ENCODE data around the gene TGFBR3L. TPM values are rescaled to one million over a fixed set of nuclear protein-coding genes. Genes with fewer than 3 reads are reported as not detected.

TGFBR3L gene
- total and polyA plus RNA-seq, 2 experiments from 2014 or later = 1.7 to 7.0 TPM

- peak; percentile 8 for ATAC-seq
Measured at GRCh38 chr19:7926021-7926726, 11.5 kb downstream of the TGFBR3L start, which contains the start of gene CTXN1. Gene CTXN1, minus strand, starts transcription at chr19:7926135. Its CDS starts 597 bp downstream, at chr19:7925538.

GRCh38 chr19:7926727-7927604 lies 12.3 kb downstream of the TGFBR3L start:
- no peaks in the 10 kb centered on the region for H3K27me3 ChIP-seq (ENCODE audit: insufficient read depth)
- peaks cover 26% of the 10 kb centered on the region for H3F3A ChIP-seq (replicated peaks; ENCODE audit: low read depth)
- DNase-seq (ENCODE audit: low spot score) (no peak), ATAC-seq (no peak)
- peak overlapping the region; percentile 57; the same call in 1 of the 2 replicates for H3K4me3 ChIP-seq
- no peaks in the 10 kb centered on the region for H3K79me2 ChIP-seq (replicated peaks; ENCODE audit: insufficient read depth)
- H3K4me2 ChIP-seq = peak overlapping the region; percentile 90; the same call in 1 of the 2 replicates
- H3K9me2 ChIP-seq (ENCODE audit: insufficient read depth) = no peaks in the 10 kb centered on the region
- Mint-ChIP-seq H3K4me1 (peaks cover 4% of the 10 kb centered on the region), H3K4me3 (peak overlapping the region; percentile 78), H3K27ac (peak overlapping the region; percentile 56; the same call in 1 of the 2 replicates), H3K9me3 (no peaks in the 10 kb centered on the region), H3K36me3 (ENCODE audit: low read depth) (peaks cover 34% of the 10 kb centered on the region), H3K27me3 (ENCODE audit: insufficient read depth, low read depth, poor library complexity) (peaks cover 21% of the 10 kb centered on the region)
- peaks cover 6% of the 10 kb centered on the region; the same call in 1 of the 2 replicates for H4K20me1 ChIP-seq (replicated peaks; ENCODE audit: insufficient read depth)
- H3K4me1 ChIP-seq (ENCODE audit: insufficient read depth) = peaks cover 4% of the 10 kb centered on the region; the same call in 1 of the 2 replicates
- H3K36me3 ChIP-seq (ENCODE audit: insufficient read depth) = no peaks in the 10 kb centered on the region; the same call in 1 of the 2 replicates
- H2AFZ ChIP-seq = no peak overlapping the region
- no peak overlapping the region for H3K27ac ChIP-seq (ENCODE audit: low read depth)
- TF ChIP-seq ZNF462 (CRISPR knock-in tag; IDR thresholded peaks at IDR 0.05) = no peak
- no peak for TF ChIP-seq NANOG (IDR thresholded peaks at IDR 0.05; ENCODE audit: borderline replicate concordance)
- TF ChIP-seq ZNF114 (CRISPR knock-in tag; IDR thresholded peaks at IDR 0.05) = no peak
- no peak for TF ChIP-seq EZH2phosphoT487 (IDR thresholded peaks at IDR 0.05; ENCODE audit: unreplicated experiment)
- TF ChIP-seq JUNB (IDR thresholded peaks at IDR 0.05; ENCODE audit: unreplicated experiment) = no peak
- no peak for TF ChIP-seq CTCF (conservative IDR thresholded peaks at IDR 0.05; ENCODE audit: low read depth in 2 of 2)
- no peak for TF ChIP-seq CREB1 (CRISPR knock-in tag; IDR thresholded peaks at IDR 0.05; ENCODE audit: low read depth)
- no peak for TF ChIP-seq POLR2AphosphoS5 (IDR thresholded peaks at IDR 0.05; ENCODE audit: low read depth)
- no peak for TF ChIP-seq STAT1 (IDR thresholded peaks at IDR 0.05; ENCODE audit: unreplicated experiment)

More at GRCh38 chr19:7926021-7926726, 11.5 kb downstream of the TGFBR3L start, which contains the start of gene CTXN1:
- Histone ChIP-seq H3K9me2 (ENCODE audit: insufficient read depth) (no peaks in the 10 kb centered on the region), H3F3A (replicated peaks; ENCODE audit: low read depth) (peaks cover 31% of the 10 kb centered on the region), H3K27me3 (ENCODE audit: insufficient read depth) (no peaks in the 10 kb centered on the region), H2AFZ (no peak within 1 kb of the TSS), H3K79me2 (replicated peaks; ENCODE audit: insufficient read depth) (no peaks in the 10 kb centered on the region), H3K36me3 (ENCODE audit: insufficient read depth) (no peaks in the 10 kb centered on the region; the same call in 1 of the 2 replicates), H3K4me1 (ENCODE audit: insufficient read depth) (peaks cover 4% of the 10 kb centered on the region; the same call in 1 of the 2 replicates), H3K4me2 (peak within 1 kb of the TSS; percentile 90), H3K4me3 (peak within 1 kb of the TSS; percentile 61), H3K27ac (ENCODE audit: low read depth) (no peak within 1 kb of the TSS), H4K20me1 (replicated peaks; ENCODE audit: insufficient read depth) (peaks cover 14% of the 10 kb centered on the region; the same call in 1 of the 2 replicates)
- DNase-seq (ENCODE audit: low spot score) = peak; percentile 71
- Mint-ChIP-seq H3K27ac (peak within 1 kb of the TSS; percentile 56), H3K4me3 (peak within 1 kb of the TSS; percentile 87), H3K36me3 (ENCODE audit: low read depth) (peaks cover 33% of the 10 kb centered on the region), H3K27me3 (ENCODE audit: insufficient read depth, low read depth, poor library complexity) (peaks cover 21% of the 10 kb centered on the region), H3K4me1 (peaks cover 4% of the 10 kb centered on the region), H3K9me3 (no peaks in the 10 kb centered on the region)
- TF ChIP-seq POLR2AphosphoS5 (IDR thresholded peaks at IDR 0.05; ENCODE audit: low read depth) = peak; percentile 35; the same call in 1 of the 2 replicates
- no peak for TF ChIP-seq STAT1 (IDR thresholded peaks at IDR 0.05; ENCODE audit: unreplicated experiment)

Data from GM23338 (cell line).